A673 (cell line): ENCODE results near the gene CYFIP2. TPM values are rescaled to one million over a fixed set of nuclear protein-coding genes. Genes with fewer than 3 reads are reported as not detected.

Experiments
- BruUV-seq: library from RNA; stranded (reverse); fragments of 400-500 nt; replicated peaks from 2 replicates; lab custom pipeline; 2021; lab: Mats Ljungman, UMichigan
- CTCF ChIA-PET: fragments of 300-600 bp; sonication (Branson Sonifier 250); formaldehyde crosslinking; loops from one replicate; lab custom pipeline; 2022; ENCODE audit warnings: antibody characterized with exemption; lab: Charles Lee
- POLR2A ChIA-PET: fragments of 300-600 bp; sonication (Branson Sonifier 250); formaldehyde crosslinking; loops from one replicate; lab custom pipeline; 2022; ENCODE audit warnings: antibody characterized with exemption; ENCODE audit not compliant: low non-redundant PET; lab: Charles Lee
- DNase-seq: peaks from one replicate; pipeline ENCODE4 v3.0.0-alpha.2; 2015; ENCODE audit warnings: low spot score
- H3K27ac ChIP-seq: fragments of 200-600 bp; sonication (generic); 2 replicates; pipeline ENCODE4 v1.5.1; 2016; ENCODE audit warnings: mixed run types, low read depth, mild to moderate bottlenecking, mixed read lengths, antibody characterized with exemption, low read length; ENCODE audit not compliant: poor library complexity, severe bottlenecking
- H3K27me3 ChIP-seq: fragments of 200-600 bp; sonication (generic); replicated peaks from 2 replicates; pipeline ENCODE4 v1.6.1; 2017; ENCODE audit warnings: mixed run types, low read depth, mild to moderate bottlenecking, mixed read lengths, antibody characterized with exemption, low read length; ENCODE audit not compliant: insufficient read depth, poor library complexity
- H3K36me3 ChIP-seq: fragments of 200-600 bp; sonication (generic); 2 replicates; pipeline ENCODE4 v1.6.1; 2016; ENCODE audit warnings: mixed run types, mild to moderate bottlenecking, mixed read lengths, antibody characterized with exemption, low read length; ENCODE audit not compliant: insufficient read depth, poor library complexity, severe bottlenecking
- H3K4me1 ChIP-seq: fragments of 200-600 bp; sonication (generic); 2 replicates; pipeline ENCODE4 v1.6.1; 2017; ENCODE audit warnings: mixed run types, mild to moderate bottlenecking, mixed read lengths, antibody characterized with exemption, low read length; ENCODE audit not compliant: insufficient read depth, poor library complexity, severe bottlenecking
- H3K4me3 ChIP-seq: fragments of 200-600 bp; sonication (generic); 2 replicates; pipeline ENCODE4 v1.5.1; 2016; ENCODE audit warnings: low read depth, mixed run types, mild to moderate bottlenecking, mixed read lengths, low read length; ENCODE audit not compliant: poor library complexity, severe bottlenecking
- H3K9me3 ChIP-seq: fragments of 200-600 bp; sonication (generic); 2 replicates; pipeline ENCODE4 v1.6.1; 2016; ENCODE audit warnings: mixed run types, low read depth, mild to moderate bottlenecking, mixed read lengths, antibody characterized with exemption, low read length; ENCODE audit not compliant: poor library complexity, severe bottlenecking
- EZH2 ChIP-seq: fragments of 200-600 bp; sonication (generic); IDR thresholded peaks from 2 replicates; pipeline ENCODE4 v1.6.1; 2017; ENCODE audit warnings: borderline replicate concordance, low read depth, mild to moderate bottlenecking, mixed read lengths, antibody characterized with exemption, low read length; ENCODE audit not compliant: poor library complexity, severe bottlenecking
- intact Hi-C: fragments of 100-400 bp; cut with micrococcal nuclease; formaldehyde crosslinking; loops from one replicate; pipeline ENCODE4 v1.10.0; 2022; ENCODE audit not compliant: unreplicated experiment
- total RNA-seq: library from RNA; stranded (reverse); gene quantifications from 2 replicates; pipeline ENCODE4 v1.2.3, GENCODE V29; 2021
- TF ChIP-seq, protein P1 (sequence below): fragments of 300-800, 200-600 bp; sonication (generic); conservative IDR thresholded peaks from 2 replicates; pipeline ENCODE4 v1.5.1; 2017; ENCODE audit warnings: low read depth, mild to moderate bottlenecking, antibody characterized with exemption, low read length, moderate library complexity, mixed read lengths

Gene CYFIP2
- total RNA-seq, 1 experiment from 2014 or later, result 17.2 TPM

DNA sequence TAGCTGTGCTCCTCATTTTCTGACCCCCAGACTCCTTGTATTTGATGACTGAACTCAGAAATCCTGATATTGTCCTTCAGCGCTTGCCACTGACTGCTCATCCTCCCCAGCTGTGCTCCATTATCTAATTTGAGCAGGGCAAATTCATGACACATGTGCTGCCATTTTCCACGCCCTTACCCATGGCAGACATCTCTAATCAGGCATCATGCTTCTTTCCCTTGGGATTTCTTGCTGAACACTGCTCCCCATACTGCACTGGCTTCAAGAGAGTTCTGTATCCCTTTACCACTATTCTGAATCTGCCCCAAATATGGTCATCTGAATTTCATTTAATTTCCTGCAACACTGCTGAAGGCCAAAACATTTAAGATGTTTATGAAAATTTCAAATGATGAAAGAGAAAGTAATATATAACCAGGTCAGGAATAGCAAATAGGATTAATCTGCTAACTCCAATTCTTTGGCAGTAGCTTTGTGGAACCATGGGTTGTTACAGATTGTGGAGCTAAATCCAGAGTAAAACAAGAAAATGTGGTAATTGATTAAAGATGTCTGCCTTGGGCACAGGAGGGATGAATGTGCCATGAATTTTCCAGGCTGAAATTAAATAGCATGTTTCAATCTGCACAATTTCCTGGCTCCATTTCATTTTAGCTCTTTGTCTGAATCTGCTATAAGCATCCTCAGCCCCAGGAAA, 93.6 kb downstream of the CYFIP2 start:
- DNase-seq, result peak; percentile 37
- H3K9me3 ChIP-seq, result no peaks in the 10 kb centered on the region
- intact Hi-C loops, result no loop called here
- ChIA-PET CTCF (no interaction called here), POLR2A (no interaction called here)
- TF ChIP-seq, protein P1, sequence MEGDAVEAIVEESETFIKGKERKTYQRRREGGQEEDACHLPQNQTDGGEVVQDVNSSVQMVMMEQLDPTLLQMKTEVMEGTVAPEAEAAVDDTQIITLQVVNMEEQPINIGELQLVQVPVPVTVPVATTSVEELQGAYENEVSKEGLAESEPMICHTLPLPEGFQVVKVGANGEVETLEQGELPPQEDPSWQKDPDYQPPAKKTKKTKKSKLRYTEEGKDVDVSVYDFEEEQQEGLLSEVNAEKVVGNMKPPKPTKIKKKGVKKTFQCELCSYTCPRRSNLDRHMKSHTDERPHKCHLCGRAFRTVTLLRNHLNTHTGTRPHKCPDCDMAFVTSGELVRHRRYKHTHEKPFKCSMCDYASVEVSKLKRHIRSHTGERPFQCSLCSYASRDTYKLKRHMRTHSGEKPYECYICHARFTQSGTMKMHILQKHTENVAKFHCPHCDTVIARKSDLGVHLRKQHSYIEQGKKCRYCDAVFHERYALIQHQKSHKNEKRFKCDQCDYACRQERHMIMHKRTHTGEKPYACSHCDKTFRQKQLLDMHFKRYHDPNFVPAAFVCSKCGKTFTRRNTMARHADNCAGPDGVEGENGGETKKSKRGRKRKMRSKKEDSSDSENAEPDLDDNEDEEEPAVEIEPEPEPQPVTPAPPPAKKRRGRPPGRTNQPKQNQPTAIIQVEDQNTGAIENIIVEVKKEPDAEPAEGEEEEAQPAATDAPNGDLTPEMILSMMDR, result no peak
- no peak for TF ChIP-seq EZH2
- H3K4me3 ChIP-seq, result no peak overlapping the region
- no peaks in the 10 kb centered on the region for H3K4me1 ChIP-seq
- H3K27ac ChIP-seq, result no peak overlapping the region
- BruUV-seq, result no TSS peak
- no peaks in the 10 kb centered on the region for H3K36me3 ChIP-seq
- H3K27me3 ChIP-seq, result no peaks in the 10 kb centered on the region

DNA sequence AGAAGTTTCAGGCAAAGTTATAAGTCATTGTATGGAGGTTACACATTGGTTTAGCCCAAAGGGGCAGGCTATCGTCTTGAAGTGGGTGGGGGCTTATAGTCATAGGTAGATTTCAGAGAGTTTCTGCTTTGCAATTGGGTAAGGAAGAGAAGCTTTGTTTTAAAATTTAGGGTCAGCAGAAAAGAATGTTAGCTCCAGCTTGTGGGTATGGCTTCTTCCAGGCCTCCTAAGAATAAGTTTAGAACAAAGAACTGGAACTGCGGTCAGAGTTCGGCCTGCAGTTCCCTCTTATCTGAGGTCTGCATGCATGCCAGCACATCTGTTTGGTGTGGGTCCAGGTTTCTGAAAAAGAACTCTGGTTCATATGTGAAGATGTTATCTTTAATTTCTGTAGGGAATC, 96.1 kb downstream of the CYFIP2 start:
- intact Hi-C loops, result no loop called here
- Histone ChIP-seq H3K4me1 (no peaks in the 10 kb centered on the region), H3K9me3 (no peaks in the 10 kb centered on the region), H3K4me3 (no peak overlapping the region), H3K36me3 (no peaks in the 10 kb centered on the region), H3K27me3 (no peaks in the 10 kb centered on the region), H3K27ac (no peak overlapping the region)
- no peak for DNase-seq
- no peak for TF ChIP-seq EZH2
- TF ChIP-seq, protein P1, result no peak
- ChIA-PET CTCF (no interaction called here), POLR2A (no interaction called here)
- no TSS peak for BruUV-seq

DNA sequence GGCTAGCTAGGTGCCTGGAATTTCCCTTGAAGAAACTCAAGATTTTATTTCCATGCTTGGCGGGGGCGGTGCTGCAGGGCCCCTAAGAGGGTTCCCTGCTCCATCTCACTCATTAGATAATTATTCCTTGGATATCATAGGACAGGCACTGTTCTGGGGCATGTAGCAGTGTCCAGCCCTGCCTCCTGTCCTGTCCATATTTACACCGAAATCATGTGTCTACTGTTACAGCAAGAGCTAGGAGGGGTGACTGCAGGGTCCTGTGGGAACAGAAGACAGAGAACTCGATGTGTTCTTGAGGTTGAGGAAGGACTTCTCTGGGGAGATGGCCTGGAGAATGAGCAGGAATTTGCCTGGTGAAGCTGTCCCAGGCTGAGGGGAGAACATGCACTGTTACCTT, 96.6 kb downstream of the CYFIP2 start:
- no peak for DNase-seq
- no peaks in the 10 kb centered on the region for H3K4me1 ChIP-seq
- no peak overlapping the region for H3K4me3 ChIP-seq
- H3K36me3 ChIP-seq, result no peaks in the 10 kb centered on the region
- H3K27me3 ChIP-seq, result no peaks in the 10 kb centered on the region
- H3K9me3 ChIP-seq, result no peaks in the 10 kb centered on the region
- CTCF ChIA-PET, result no interaction called here
- intact Hi-C loops, result no loop called here
- POLR2A ChIA-PET, result no interaction called here
- no peak overlapping the region for H3K27ac ChIP-seq
- TF ChIP-seq, protein P1, result no peak
- TF ChIP-seq EZH2, result no peak
- no TSS peak for BruUV-seq
